CD4-positive, alpha-beta T cell treated with Interleukin-1 beta for 1 hour (primary cell): Measurements from ENCODE around the gene KLHL20.
"Not testable (repeated sequence)": the region's sequence is repeated elsewhere in the genome, so short reads cannot be mapped to it uniquely, and the experiment has no call there.

ENCODE experiments used
- DNase-seq, 2 donors: peaks; one replicate each; pipeline ENCODE4 v3.0.0-alpha.2; 2020 to 2022

The KLHL20 gene, protein sequence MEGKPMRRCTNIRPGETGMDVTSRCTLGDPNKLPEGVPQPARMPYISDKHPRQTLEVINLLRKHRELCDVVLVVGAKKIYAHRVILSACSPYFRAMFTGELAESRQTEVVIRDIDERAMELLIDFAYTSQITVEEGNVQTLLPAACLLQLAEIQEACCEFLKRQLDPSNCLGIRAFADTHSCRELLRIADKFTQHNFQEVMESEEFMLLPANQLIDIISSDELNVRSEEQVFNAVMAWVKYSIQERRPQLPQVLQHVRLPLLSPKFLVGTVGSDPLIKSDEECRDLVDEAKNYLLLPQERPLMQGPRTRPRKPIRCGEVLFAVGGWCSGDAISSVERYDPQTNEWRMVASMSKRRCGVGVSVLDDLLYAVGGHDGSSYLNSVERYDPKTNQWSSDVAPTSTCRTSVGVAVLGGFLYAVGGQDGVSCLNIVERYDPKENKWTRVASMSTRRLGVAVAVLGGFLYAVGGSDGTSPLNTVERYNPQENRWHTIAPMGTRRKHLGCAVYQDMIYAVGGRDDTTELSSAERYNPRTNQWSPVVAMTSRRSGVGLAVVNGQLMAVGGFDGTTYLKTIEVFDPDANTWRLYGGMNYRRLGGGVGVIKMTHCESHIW

GRCh38 chr1:173714759-173715537, at the start of gene KLHL20:
Gene KLHL20, plus strand, starts transcription at chr1:173714981. Its CDS starts 1,063 bp downstream, at chr1:173716044.
- DNase-seq, result peak; percentile 88 to 92

- no peak for DNase-seq
These were observed 48.1 kb upstream of the KLHL20 start for GRCh38 chr1:173666646-173667045.

DNA sequence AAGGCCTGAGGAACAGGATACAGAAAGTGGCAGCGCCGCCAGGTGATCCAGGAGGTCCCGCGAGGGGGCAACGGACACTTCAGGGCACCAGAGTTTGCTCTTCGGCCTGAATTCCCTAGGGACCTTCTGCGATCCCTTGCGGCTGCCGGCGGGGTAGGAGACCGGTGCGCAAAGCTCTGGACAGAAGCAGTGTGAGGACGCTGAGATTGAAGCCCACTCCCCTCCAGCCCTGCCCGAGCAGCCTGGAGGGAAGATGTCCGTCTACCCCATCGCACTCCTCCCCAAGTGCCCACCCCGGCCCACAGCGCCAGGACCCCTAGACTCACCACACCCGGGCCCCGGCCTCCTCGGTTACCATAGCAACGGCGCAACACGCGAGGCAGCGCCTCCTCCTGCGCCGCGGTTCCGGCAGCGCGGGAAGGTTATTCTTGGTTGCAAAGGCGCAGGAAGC, 45.3 kb upstream of the KLHL20 start, which contains the start of gene ANKRD45:
Gene ANKRD45 (minus strand): TSS at position 361 of the 451 bp plus-strand sequence. CDS start 10,433 bp downstream, outside the sequence.
- DNase-seq, result no peak

DNA sequence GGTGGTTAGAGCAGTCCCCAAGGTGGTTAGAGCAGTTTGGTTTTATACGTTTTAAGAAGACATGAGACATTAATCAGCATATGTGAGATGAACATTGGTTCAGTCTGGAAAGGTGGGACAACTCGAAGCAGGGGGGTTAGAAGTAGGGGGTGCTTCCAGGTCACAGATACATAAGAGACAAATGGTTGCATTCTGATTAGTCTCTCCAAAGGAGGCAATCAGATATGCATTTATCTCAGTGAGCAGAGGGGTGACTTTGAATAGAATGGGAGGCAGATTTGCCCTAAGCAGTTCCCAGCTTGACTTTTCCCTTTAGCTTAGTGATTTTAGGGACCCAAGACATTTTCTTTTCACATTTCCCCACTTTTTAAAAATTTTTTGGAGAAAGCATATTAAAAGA, 40.3 kb upstream of the KLHL20 start:
- DNase-seq, result not testable (repeated sequence)

DNA sequence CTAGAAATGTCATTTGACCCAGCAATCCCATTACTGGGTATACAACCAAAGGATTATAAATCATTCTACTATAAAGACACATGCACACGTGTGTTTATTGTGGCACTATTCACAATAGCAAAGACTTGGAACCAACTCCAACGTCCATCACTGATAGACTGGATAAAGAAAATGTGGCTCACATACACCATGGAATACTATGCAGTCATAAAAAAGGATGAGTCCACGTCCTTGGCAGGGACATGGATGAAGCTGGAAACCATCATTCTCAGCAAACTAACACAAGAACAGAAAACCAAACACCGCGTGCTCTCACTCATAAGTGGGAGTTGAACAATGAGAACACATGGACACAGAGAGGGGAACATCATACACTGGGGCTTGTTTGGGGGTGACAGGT, 34.6 kb upstream of the KLHL20 start:
- DNase-seq, result not testable (repeated sequence)

DNA sequence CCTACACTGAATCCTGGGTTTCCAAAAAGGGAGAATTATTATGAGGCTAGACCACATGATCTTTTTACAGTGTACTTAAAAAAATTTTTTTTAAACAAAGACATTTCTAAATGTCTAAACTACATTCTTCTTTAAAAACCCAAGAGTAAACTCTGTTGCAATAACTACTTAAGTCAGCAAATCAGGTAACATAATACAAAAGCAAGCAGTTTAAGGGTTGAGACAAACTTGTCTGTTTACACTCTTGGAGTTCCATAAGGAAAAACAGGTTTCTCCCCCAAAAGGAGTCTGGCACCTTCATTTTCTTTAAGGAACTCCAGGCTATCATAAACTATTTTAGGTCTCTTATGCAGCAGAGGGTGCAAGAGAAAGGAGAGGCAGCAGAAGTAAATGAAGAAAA, 32.6 kb upstream of the KLHL20 start:
- DNase-seq, result no peak

DNA sequence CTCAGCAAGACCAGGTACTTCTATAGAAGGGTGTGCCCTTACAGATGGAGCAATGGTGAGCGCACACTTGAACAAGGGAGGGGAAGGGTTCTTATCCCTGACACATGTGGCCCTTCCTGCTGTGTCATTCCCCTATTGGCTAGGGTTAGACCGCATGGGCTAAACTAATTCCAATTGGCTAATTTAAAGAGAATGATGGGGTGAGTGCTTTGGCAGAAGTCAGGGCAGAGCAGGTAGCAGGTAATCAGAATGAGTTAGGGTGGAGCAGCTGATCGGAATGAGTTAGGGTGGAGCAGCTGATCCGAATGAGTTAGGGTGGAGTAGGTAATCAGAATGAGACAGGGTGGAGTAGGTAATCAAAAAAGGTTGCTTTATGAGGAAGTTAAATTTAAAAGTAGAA, 30.9 kb upstream of the KLHL20 start:
- not testable (repeated sequence) for DNase-seq

GRCh38 chr1:173685121-173685520, 29.7 kb upstream of the KLHL20 start:
- not testable (repeated sequence) for DNase-seq

GRCh38 chr1:173688300-173688699, 26.5 kb upstream of the KLHL20 start:
- DNase-seq, result no peak

DNA sequence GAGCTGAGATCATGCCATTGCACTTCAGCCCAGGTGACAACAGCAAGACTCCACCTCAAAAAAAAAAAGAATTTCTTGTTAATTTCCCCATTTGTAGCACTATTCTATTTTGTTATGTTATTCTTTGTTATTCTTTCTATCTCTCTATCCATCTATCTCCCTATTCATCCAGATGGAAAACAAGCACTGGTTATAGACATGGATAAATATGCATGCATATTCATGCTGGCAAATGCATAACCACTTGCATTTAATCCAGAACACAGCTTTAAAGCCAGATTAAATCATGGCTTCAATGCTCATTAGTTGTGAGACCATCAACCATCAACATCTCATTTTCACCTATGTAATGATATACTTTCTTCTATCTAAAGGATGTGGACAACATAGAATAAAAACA, 21.5 kb upstream of the KLHL20 start:
- no peak for DNase-seq

DNA sequence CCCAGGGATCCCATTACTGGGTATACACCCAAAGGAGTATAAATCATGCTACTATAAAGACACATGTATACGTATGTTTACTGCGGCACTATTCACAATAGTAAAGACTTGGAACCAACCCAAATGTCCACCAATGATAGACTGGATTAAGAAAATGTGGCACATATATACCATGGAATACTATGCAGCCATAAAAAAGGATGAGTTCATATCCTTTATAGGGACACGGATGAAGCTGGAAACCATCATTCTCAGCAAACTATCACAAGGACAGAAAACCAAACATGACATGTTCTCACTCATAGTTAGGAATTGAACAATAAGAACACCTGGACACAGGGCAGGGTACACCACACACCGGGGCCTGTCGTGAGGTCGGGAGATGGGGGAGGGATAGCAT, 13.5 kb upstream of the KLHL20 start:
- not testable (repeated sequence) for DNase-seq

GRCh38 chr1:173702736-173703135, 12.0 kb upstream of the KLHL20 start:
- no peak for DNase-seq

DNA sequence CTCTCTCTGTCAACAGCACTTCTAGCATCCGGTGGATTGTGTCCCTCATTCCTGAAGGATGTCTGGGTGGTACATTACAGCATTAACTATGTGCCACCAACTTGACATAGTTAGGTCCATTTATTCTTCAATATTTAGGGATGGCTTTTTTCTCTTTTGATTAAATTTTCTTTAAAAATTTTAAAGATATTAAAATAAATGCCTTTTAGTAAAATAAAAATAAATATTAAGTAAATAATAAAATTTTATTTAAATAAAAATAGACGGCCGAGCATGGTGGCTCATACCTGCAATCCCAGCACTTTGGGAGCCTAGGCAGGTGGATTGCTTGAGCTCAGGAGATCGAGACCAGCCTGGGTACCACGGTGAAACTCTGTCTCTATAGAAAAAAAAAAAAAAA, 9.7 kb upstream of the KLHL20 start:
- no peak for DNase-seq

DNA sequence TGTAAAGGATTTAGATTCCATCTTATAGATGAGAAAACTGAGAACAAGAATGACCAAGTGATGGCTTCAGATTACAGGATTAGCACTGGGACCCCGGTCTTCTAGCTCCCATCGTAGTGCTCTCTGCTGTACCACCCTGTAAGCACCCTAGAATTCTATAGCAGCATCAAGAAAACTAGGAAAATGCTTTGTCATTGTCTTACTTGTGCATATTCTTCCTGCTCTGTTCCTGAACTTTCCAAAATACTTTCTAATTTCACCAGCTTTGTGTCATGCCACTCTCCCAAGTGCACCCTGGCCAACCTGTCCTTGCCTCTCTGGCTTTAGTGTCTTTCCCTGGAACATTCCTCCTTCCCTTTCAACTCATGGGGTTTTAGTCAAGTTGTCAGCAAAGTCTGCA, 6.0 kb upstream of the KLHL20 start:
- DNase-seq, result no peak

- no peak for DNase-seq
These were observed 381 bp upstream of the KLHL20 start for GRCh38 chr1:173714441-173714758.

GRCh38 chr1:173715538-173715844, 710 bp downstream of the KLHL20 start:
- no peak for DNase-seq

DNA sequence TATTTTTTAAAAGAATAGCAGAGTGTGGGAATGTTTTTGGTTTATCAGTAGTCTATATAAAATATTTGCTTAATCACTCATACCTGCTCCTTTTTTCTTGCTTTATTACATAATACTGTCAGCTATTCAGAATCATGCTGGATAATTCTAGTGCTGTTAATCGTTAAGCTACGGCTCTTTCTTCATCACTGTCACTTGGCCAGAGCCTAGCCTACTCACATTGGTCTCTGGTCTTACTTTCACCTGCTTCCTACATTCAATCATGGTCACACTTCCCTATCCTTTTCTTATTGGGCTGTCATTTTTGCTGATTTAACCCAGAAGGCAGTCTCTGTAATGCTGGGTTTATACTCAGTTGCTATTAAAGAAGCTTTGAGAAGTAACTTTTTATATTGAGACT, 2.5 kb downstream of the KLHL20 start:
- DNase-seq, result no peak

- DNase-seq, result not testable (repeated sequence)
These were observed 16.6 kb downstream of the KLHL20 start for GRCh38 chr1:173731331-173731730.

GRCh38 chr1:173733912-173734311, 19.1 kb downstream of the KLHL20 start:
- DNase-seq, result no peak

GRCh38 chr1:173736104-173736503, 21.3 kb downstream of the KLHL20 start:
- not testable (repeated sequence) for DNase-seq

DNA sequence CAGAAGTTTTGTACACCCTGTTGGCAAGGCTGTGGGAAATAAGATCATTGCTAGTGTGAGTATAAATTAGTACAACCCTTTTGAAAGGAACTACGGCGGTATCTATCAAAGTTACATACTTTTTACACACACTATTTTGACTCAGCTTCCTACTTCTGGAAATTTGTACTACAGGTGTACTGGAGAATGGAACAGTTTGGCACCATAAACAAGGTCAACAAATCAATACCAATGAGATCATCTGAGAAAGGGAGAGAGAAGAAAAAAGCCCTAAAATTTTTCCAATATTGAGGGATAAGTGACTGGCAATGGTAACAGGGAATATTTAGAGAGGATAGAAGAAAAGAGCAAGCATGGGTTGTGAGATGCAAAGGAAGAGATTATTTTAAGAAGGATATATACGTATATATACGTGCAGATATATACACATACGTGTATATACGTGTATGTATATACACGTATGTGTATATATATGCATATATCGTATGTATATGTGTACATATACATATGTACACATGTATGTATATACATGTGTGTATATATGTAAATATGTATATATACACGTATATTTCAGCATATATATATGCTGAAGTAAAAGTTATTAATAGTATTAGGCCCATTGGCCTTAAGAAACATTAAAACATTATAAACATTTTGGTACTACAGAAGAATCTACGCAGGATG, 27.6 kb downstream of the KLHL20 start:
- DNase-seq, result no peak

- DNase-seq, result no peak
These were observed 29.9 kb downstream of the KLHL20 start for GRCh38 chr1:173744651-173745050.

DNA sequence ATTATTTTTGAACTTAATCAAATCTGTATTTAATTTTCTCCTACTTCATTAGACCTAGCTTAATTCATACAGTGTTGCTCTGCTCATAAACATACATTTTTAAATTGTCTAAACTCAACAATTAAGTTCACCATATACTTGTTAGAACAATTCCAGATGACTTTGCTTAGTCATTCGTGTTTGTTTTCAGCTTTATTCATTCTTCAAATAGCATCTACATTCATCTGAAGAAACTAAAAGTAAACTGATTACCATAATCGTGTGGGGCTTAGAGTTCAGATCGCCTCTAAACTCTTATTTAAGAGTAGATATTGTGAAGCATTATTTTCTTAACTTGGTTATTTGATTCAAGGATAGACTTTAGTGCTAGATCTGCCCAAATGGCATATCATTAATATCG, 34.4 kb downstream of the KLHL20 start:
- no peak for DNase-seq
